ENCODE data around the gene C1QTNF5. TPM values are rescaled to one million over a fixed set of nuclear protein-coding genes. Genes with fewer than 3 reads are reported as not detected.

Gene C1QTNF5
- total and polyA plus RNA-seq, 2 of the 8 experiments (the other 6 are each of a cell fraction or from before 2014, with no cell fraction given), result 2.2 to 2.7 TPM

DNA sequence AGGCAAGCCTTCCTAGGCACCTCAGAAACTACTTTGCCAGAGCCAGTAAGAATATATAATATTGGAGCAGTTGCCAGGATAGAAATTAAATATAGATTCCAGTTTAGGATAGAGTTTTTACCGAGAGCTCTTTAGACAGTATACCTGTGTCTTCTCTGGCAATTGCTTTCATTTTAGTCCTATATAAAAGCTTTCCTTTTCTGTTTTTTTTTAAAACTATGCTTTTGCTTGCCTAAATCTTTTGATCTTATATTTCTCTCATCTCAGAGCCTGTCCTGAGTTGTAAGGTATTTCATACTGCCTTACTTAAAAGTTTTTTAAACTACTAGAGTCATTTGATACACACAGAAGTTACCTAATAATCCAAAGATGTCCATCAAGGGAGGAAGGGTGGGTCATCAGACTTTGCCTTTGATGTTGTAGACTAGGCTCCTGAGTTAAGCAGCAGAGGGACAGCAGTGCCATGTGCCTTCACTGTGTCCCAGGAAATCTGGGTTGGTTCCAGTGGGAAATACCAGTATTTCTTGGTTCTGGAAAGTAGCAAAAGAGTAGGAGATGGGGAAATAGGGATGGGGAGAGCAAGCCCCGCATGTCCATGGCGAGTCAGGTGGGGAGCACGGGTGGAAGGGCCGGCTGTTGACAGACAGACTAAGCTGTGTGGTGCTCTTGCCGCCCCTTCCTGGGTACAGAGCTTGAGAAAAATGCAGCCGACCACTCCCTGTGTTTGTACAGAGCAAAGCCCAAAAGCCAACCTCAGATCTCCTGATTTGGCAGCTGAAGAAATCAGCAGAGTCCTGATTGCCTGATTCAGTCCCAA lies 34.9 kb downstream of the C1QTNF5 start:
- FAIRE-seq (no peak), DNase-seq (ENCODE audit: low read depth in 1 of 2, low spot score in 2 of 2) (no peak)
- Histone ChIP-seq H3K4me3 (ENCODE audit: extremely low read depth in 1 of 4, insufficient read depth in 2 of 4, low read depth in 3 of 4, low read length in 4 of 4) (no peak overlapping the region), H3K14ac (ENCODE audit: insufficient read length) (no peak overlapping the region), H3K18ac (ENCODE audit: extremely low read depth, low read length) (no peak overlapping the region), H3K4me1 (replicated peaks in 1 of 4; ENCODE audit: control insufficient read depth in 3 of 4, insufficient read depth in 4 of 4, low read length in 3 of 4) (no peaks in the 10 kb centered on the region), H4K91ac (replicated peaks; ENCODE audit: insufficient read length, low read length) (no peak overlapping the region), H4K5ac (ENCODE audit: insufficient read length, low read depth, low read length) (no peak overlapping the region), H4K8ac (ENCODE audit: extremely low read depth, insufficient read depth, low read length) (no peak overlapping the region), H3K9ac (replicated peaks in 1 of 4; ENCODE audit: extremely low read depth in 1 of 4, low read depth in 3 of 4, low read length in 3 of 4) (no peak overlapping the region), H2AK5ac (ENCODE audit: low read depth, low read length) (no peak overlapping the region), H3K23ac (ENCODE audit: insufficient read length) (no peak overlapping the region), H2BK12ac (ENCODE audit: low read depth, low read length) (no peak overlapping the region), H3K79me1 (ENCODE audit: low read depth, low read length) (no peaks in the 10 kb centered on the region; the same call in 1 of the 2 replicates), H3K9me3 (ENCODE audit: insufficient read depth in 2 of 2, low read depth in 1 of 2, low read length in 1 of 2) (no peaks in the 10 kb centered on the region), H3K79me2 (ENCODE audit: control insufficient read depth in 1 of 2, insufficient read depth in 2 of 2, low read length in 2 of 2) (no peaks in the 10 kb centered on the region), H3K4me2 (ENCODE audit: insufficient read depth in 1 of 2, low read depth in 2 of 2, low read length in 2 of 2) (no peak overlapping the region), H3K27me3 (replicated peaks in 1 of 4; ENCODE audit: control insufficient read depth in 3 of 4, extremely low read depth in 1 of 4, insufficient read depth in 3 of 4, low read length in 3 of 4) (no peaks in the 10 kb centered on the region), H3K36me3 (ENCODE audit: control insufficient read depth in 2 of 4, insufficient read depth in 4 of 4, low read length in 3 of 4) (peaks cover 7 to 53% (median 24%) of the 10 kb centered on the region in 4 experiments; a peak in 7 of 8 replicates), H2BK20ac (ENCODE audit: low read length) (no peak overlapping the region), H2BK15ac (ENCODE audit: low read length) (no peak overlapping the region), H2BK5ac (ENCODE audit: low read depth, low read length) (0 out of 2 replicates have a peak overlapping the region, but pooled peaks have one; percentile 0), H2AFZ (ENCODE audit: low read length) (no peak overlapping the region), H2BK120ac (replicated peaks; ENCODE audit: low read depth, low read length) (no peak overlapping the region), H3K27ac (ENCODE audit: low read depth, low read length) (no peak overlapping the region; the same call in 1 of the 2 replicates), H3K56ac (replicated peaks; ENCODE audit: insufficient read length, low read depth, low read length) (no peak overlapping the region), H3K23me2 (ENCODE audit: low read depth, low read length) (no peaks in the 10 kb centered on the region), H4K20me1 (replicated peaks in 1 of 2; ENCODE audit: control insufficient read depth in 1 of 2, insufficient read depth in 2 of 2, low read length in 2 of 2) (peaks cover 6 to 7% of the 10 kb centered on the region in 2 experiments), H3K4ac (replicated peaks; ENCODE audit: insufficient read length, low read depth, low read length) (no peak overlapping the region)
- POLR2A ChIA-PET (ENCODE audit: partially characterized antibody), result interaction anchor here (1.7 to 5.6 kb wide), 2 partner anchors 11 to 14 kb away, joined by 4 to 44 read pairs; partner anchors contain the start of gene MCAM
- 81% methylated on average over 7 of the region's 7 CpGs; no CpG with 5 or more reads in 1 of the 2 experiments for WGBS, 2 experiments (ENCODE audit: extremely low coverage in 1 of 2, insufficient coverage in 1 of 2, insufficient read length in 1 of 2, insufficient replicate concordance in 2 of 2, low coverage in 1 of 2, low lambda C conversion rate in 2 of 2, missing lambda C conversion rate in 1 of 2)
- CTCF ChIA-PET (ENCODE audit: partially characterized antibody), result interaction anchor here (0.7 to 13.8 kb wide), 8 partner anchors 9 to 394 kb away, joined by 3 to 174 read pairs (median 7); no protein-coding TSS in a partner anchor
- TF ChIP-seq CHD1 (IDR thresholded peaks at IDR 0.05; ENCODE audit: low read depth, low read length), result no peak
- TF ChIP-seq EZH2 (IDR thresholded peaks at IDR 0.05; ENCODE audit: low read depth, low read length, severe bottlenecking), result no peak
- no peak for TF ChIP-seq ASH2L (IDR thresholded peaks at IDR 0.05; ENCODE audit: low read length)
- no peak for TF ChIP-seq RBBP5 (IDR thresholded peaks at IDR 0.05; ENCODE audit: borderline replicate concordance, low read depth, low read length)
- TF ChIP-seq SP2 (IDR thresholded peaks at IDR 0.05; ENCODE audit: low read length), result no peak
- TF ChIP-seq SP4 (IDR thresholded peaks at IDR 0.05; ENCODE audit: low read length), result no peak
- TF ChIP-seq EGR1 (IDR thresholded peaks at IDR 0.05; ENCODE audit: borderline replicate concordance, low read depth, low read length), result no peak
- no peak for TF ChIP-seq POLR2AphosphoS5 (IDR thresholded peaks at IDR 0.05; ENCODE audit: low read depth, low read length)
- no peak for TF ChIP-seq TCF12 (IDR thresholded peaks at IDR 0.05; ENCODE audit: low read depth, low read length)
- TF ChIP-seq TAF7 (optimal IDR thresholded peaks at IDR 0.05; ENCODE audit: borderline replicate concordance, low read depth, low read length), result no peak
- no peak for TF ChIP-seq BACH1 (IDR thresholded peaks at IDR 0.05; ENCODE audit: low read length)
- no peak for TF ChIP-seq TAF1 (IDR thresholded peaks at IDR 0.05; ENCODE audit: low read depth, low read length)
- no peak for TF ChIP-seq SAP30 (IDR thresholded peaks at IDR 0.05; ENCODE audit: insufficient read depth, insufficient replicate concordance, low read length)

Measured in H1 (cell line).